Heart left ventricle (tissue), 16 donors: ENCODE data around the gene FAM161A. TPM values are rescaled to one million over a fixed set of nuclear protein-coding genes. Genes with fewer than 3 reads are reported as not detected.
"Not testable (repeated sequence)": the region's sequence is repeated elsewhere in the genome, so short reads cannot be mapped to it uniquely, and the experiment has no call there.

Experiments used
- ATAC-seq, 4 donors: fragments of 200-7000 bp; cut with Tn5 transposase; one replicate each; pipeline ENCODE4 v1.9.1; 2020 to 2022; ENCODE audit warnings: moderate library complexity in 4 of 4, mild to moderate bottlenecking in 3 of 4, moderate number of reproducible peaks in 1 of 4
- DNase-seq, 5 donors: peaks; one replicate each; pipeline ENCODE4 v3.0.0-alpha.2; 2020
- H3K27ac ChIP-seq, 12 donors: fragments of 200-600 bp; sonication (generic) in 4 of 12; one replicate each; pipeline versions ENCODE4 v1.5.0 to v1.8.0; 2016 to 2022; ENCODE audit warnings: mild to moderate bottlenecking in 2 of 12
- H3K27me3 ChIP-seq, 9 donors: fragments of 200-600 bp; sonication (generic) in 2 of 9; one replicate each; pipeline versions ENCODE4 v1.5.1 to v1.8.0; 2016 to 2022; ENCODE audit warnings: mild to moderate bottlenecking in 3 of 9
- H3K36me3 ChIP-seq, 9 donors: fragments of 200-600 bp; sonication (generic) in 2 of 9; one replicate each; pipeline versions ENCODE4 v1.5.0 to v1.8.0; 2018 to 2022; ENCODE audit warnings: mild to moderate bottlenecking in 2 of 9
- H3K4me1 ChIP-seq, 12 donors: fragments of 200-600 bp; sonication (generic) in 4 of 12; one replicate each; pipeline versions ENCODE4 v1.5.0 to v1.8.0; 2016 to 2022; ENCODE audit warnings: mild to moderate bottlenecking in 3 of 12
- H3K4me3 ChIP-seq, 12 donors: fragments of 200-600 bp; sonication (generic) in 4 of 12; one replicate each; pipeline versions ENCODE4 v1.5.0 to v1.8.0; 2017 to 2022; ENCODE audit warnings: mild to moderate bottlenecking in 9 of 12, moderate library complexity in 4 of 12
- H3K9me3 ChIP-seq, 12 donors: fragments of 200-600 bp; sonication (generic) in 4 of 12; one replicate each; pipeline versions ENCODE4 v1.5.0 to v1.8.0; 2016 to 2022; ENCODE audit warnings: mild to moderate bottlenecking in 1 of 12
- CTCF ChIP-seq, 12 donors: fragments of 200-600 bp; sonication (generic) in 4 of 12; IDR thresholded peaks; one replicate each; pipeline versions ENCODE4 v1.5.0 to v1.8.0; 2018 to 2022; ENCODE audit warnings: antibody characterized with exemption in 12 of 12, mild to moderate bottlenecking in 5 of 12
- POLR2A ChIP-seq, 2 donors: fragments of 450-650 bp; IDR thresholded peaks; one replicate each; pipeline ENCODE4 v1.6.1; 2017; ENCODE audit warnings: antibody characterized with exemption in 2 of 2, mild to moderate bottlenecking in 2 of 2, moderate library complexity in 2 of 2
- WGBS, 4 donors: extraction: QIAGEN DNeasy Blood & Tissue Kit in 2 of 4; methylation state at CpG; one replicate each; pipeline versions ENCODE4 v1.1.5 to v1.1.7; 2013 to 2018; 5-methylcytosine and 5-hydroxymethylcytosine counted together
- intact Hi-C, 10 donors: fragments of 100-400 bp; cut with DNase I; formaldehyde crosslinking; loops; one replicate each; pipeline versions ENCODE4 v1.11.1 to v1.14.2; 2022
- polyA plus RNA-seq, 2 donors: library from polyadenylated mRNA; stranded (reverse); fragments of 200-250 nt; gene quantifications; one replicate each; pipeline ENCODE4 v1.2.3, GENCODE V29; 2013
- total RNA-seq, 9 donors: library from RNA; depleted of rRNA in 2 of 9; stranded (reverse); fragments of >200 nt in 2 of 9; fragmentation: NEBNext Ultra II Directional in 3 of 9; extraction: Animal tissue kit (Norgen Biotek cat#: 25700) in 3 of 9; gene quantifications; one replicate each; pipeline versions ENCODE4 v1.1.0 to v1.2.4, GENCODE V29; 2016 to 2023
- donor health status: ischemic (EF 13 %, LVEDD 7.1; RV severe dilation, severe dysfunction).
- donor health status: healthy with polysubstance abuse.
- donor health status: DM: no; HTN: yes; CAD: no.
- donor health status: DM: no; HTN: no; CAD: no.
- donor health status: ischemic (EF 25% LVEDD 6.9; RV normal size, moderate dysfunction).
- donor health status: ischemic (EF 25% LVEDD 5.7; RV mildly dilated, moderate dysfunction).
- donor health status: healthy.
- donor health status: DM: yes; HTN: yes; CAD: no.
- donor health status: ischemic (EF 35%, LVEDD 5.7; RV mildly dilated, moderate dysfunction).
- donor health status: nonischemic (EF 11% LVEDD 7.7; RV severe dilation, severe dysfunction).
- donor health status: DM: yes; HTN: yes; CAD: no.
- donor health status: PGD.
- donor health status: ischemic (EF 29% LVEDD 5.4; RV normal size, mild dysfunction).
- donor health status: nonischemic (EF 23%, LVEDD 6.1; RV moderate dilation, normal function).

FAM161A gene
- total and polyA plus RNA-seq, 11 donors: 0.56 to 4.4 (median 2.3) TPM

- Histone ChIP-seq H3K4me1 (peaks cover 0 to 17% (median 7%) of the 10 kb centered on the region in 12 donors), H3K36me3 (no peaks in the 10 kb centered on the region), H3K27me3 (no peaks in the 10 kb centered on the region), H3K27ac (peak overlapping the region in 11 of 12 donors; percentile 62 to 87 (median 79)), H3K9me3 (no peaks in the 10 kb centered on the region), H3K4me3 (peak overlapping the region; percentile 55 to 88 (median 71))
- no peak for TF ChIP-seq CTCF (IDR thresholded peaks at IDR 0.05)
- no peak for TF ChIP-seq POLR2A (IDR thresholded peaks at IDR 0.05)
- intact Hi-C loops: loop anchor here in 2 of 10 donors (5.0 kb wide), 3 partner anchors 91 to 316 kb away; partner anchors contain the start of gene XPO1 (in 1 of the 2)
- DNase-seq (peak in 2 of 5 donors; percentile 73 to 76), ATAC-seq (peak; percentile 70 to 92 (median 86))
- WGBS, 4 donors: 26 to 30% (median 26%) methylated on average over 25 to 26 of the region's 26 CpGs
These were observed 594 bp downstream of the FAM161A start for GRCh38 chr2:61853086-61853846.

GRCh38 chr2:61851270-61851669 is 2.6 kb downstream of the FAM161A start:
- WGBS, 4 donors: 94 to 98% (median 97%) methylated on average over 10 of the region's 10 CpGs
- ATAC-seq: not testable (repeated sequence)

GRCh38 chr2:61845320-61845719 is 8.5 kb downstream of the FAM161A start:
- H3K27ac ChIP-seq: no peak overlapping the region
- TF ChIP-seq CTCF (IDR thresholded peaks at IDR 0.05) (no peak), POLR2A (IDR thresholded peaks at IDR 0.05) (no peak)

More at GRCh38 chr2:61851270-61851669, 2.6 kb downstream of the FAM161A start:
- H3K4me1 ChIP-seq: peaks cover 0 to 17% (median 7%) of the 10 kb centered on the region in 12 donors
- intact Hi-C loops: loop anchor here in 2 of 10 donors (5.0 kb wide), 3 partner anchors 89 to 314 kb away; partner anchors contain the start of gene XPO1 (in 1 of the 2)
- not testable (repeated sequence) for H3K27ac ChIP-seq, H3K27me3 ChIP-seq, H3K36me3 ChIP-seq, H3K4me3 ChIP-seq, H3K9me3 ChIP-seq, DNase-seq

GRCh38 chr2:61841286-61841685 is 12.6 kb downstream of the FAM161A start:
- Histone ChIP-seq H3K27ac (no peak overlapping the region), H3K27me3 (no peaks in the 10 kb centered on the region), H3K4me3 (no peak overlapping the region), H3K36me3 (peaks cover 0 to 33% (median 0%) of the 10 kb centered on the region in 9 donors), H3K4me1 (no peaks in the 10 kb centered on the region), H3K9me3 (no peaks in the 10 kb centered on the region)
- no peak for TF ChIP-seq CTCF (IDR thresholded peaks at IDR 0.05)
- no peak for TF ChIP-seq POLR2A (IDR thresholded peaks at IDR 0.05)
- intact Hi-C loops: no loop called here
- ATAC-seq: no peak
- WGBS, 4 donors: 94 to 96% (median 96%) methylated on average over 3 of the region's 3 CpGs
- no peak for DNase-seq

More at GRCh38 chr2:61845320-61845719, 8.5 kb downstream of the FAM161A start:
- no peaks in the 10 kb centered on the region for H3K4me1 ChIP-seq
- intact Hi-C loops: no loop called here
- no peak overlapping the region for H3K4me3 ChIP-seq
- no peaks in the 10 kb centered on the region for H3K27me3 ChIP-seq
- WGBS, 4 donors: 81 to 87% (median 84%) methylated on average over 3 of the region's 3 CpGs
- no peaks in the 10 kb centered on the region for H3K9me3 ChIP-seq
- ATAC-seq (no peak), DNase-seq (no peak)
- peaks cover 0 to 14% (median 0%) of the 10 kb centered on the region in 9 donors for H3K36me3 ChIP-seq
